Ectodermal cell (in vitro differentiated cells): ENCODE results near the gene PIGX.

Experiments used
- H3K27ac ChIP-seq: 2 replicates; pipeline ENCODE4 v1.7.0; 2013; ENCODE audit warnings: mild to moderate bottlenecking, low read depth, low read length; ENCODE audit not compliant: insufficient read depth, poor library complexity, severe bottlenecking
- H3K27me3 ChIP-seq: 2 replicates; pipeline ENCODE4 v1.7.0; 2013; ENCODE audit warnings: mild to moderate bottlenecking, low read length; ENCODE audit not compliant: insufficient read depth, control insufficient read depth, poor library complexity, severe bottlenecking
- H3K36me3 ChIP-seq: one replicate; pipeline ENCODE4 v1.7.0; 2013; ENCODE audit warnings: low read length; ENCODE audit not compliant: control insufficient read depth, insufficient read depth
- H3K4me1 ChIP-seq: one replicate; pipeline ENCODE4 v1.7.0; 2013; ENCODE audit warnings: low read length; ENCODE audit not compliant: control insufficient read depth, insufficient read depth
- H3K4me3 ChIP-seq: 2 replicates; pipeline ENCODE4 v1.7.0; 2013; ENCODE audit warnings: low read depth, low read length, control low read depth; ENCODE audit not compliant: insufficient read depth
- H3K9me3 ChIP-seq: 2 replicates; pipeline ENCODE4 v1.7.0; 2013; ENCODE audit warnings: mild to moderate bottlenecking, low read length, moderate library complexity; ENCODE audit not compliant: control insufficient read depth
- WGBS, 2 experiments: methylation state at CpG; one replicate each; pipeline ENCODE4 v1.1.7; 2013; ENCODE audit warnings: missing lambda C conversion rate in 2 of 2; 5-methylcytosine and 5-hydroxymethylcytosine counted together

PIGX gene

GRCh38 chr3:196757876-196758739 is 45.9 kb downstream of the PIGX start:
- Histone ChIP-seq H3K4me3 (no peak overlapping the region), H3K9me3 (no peaks in the 10 kb centered on the region), H3K36me3 (peaks cover 15% of the 10 kb centered on the region), H3K27ac (no peak overlapping the region), H3K4me1 (no peaks in the 10 kb centered on the region), H3K27me3 (no peaks in the 10 kb centered on the region)
- 89 to 91% methylated on average over 9 of the region's 9 CpGs for whole genome bisulfite sequencing, 2 experiments

- 92 to 93% methylated on average over 7 of the region's 7 CpGs for WGBS, 2 experiments
- Histone ChIP-seq H3K36me3 (peaks cover 4% of the 10 kb centered on the region), H3K27ac (no peak overlapping the region), H3K4me3 (no peak overlapping the region), H3K9me3 (no peaks in the 10 kb centered on the region), H3K4me1 (no peaks in the 10 kb centered on the region), H3K27me3 (no peaks in the 10 kb centered on the region)
Measured at GRCh38 chr3:196763179-196763578, 51.0 kb downstream of the PIGX start.

GRCh38 chr3:196765454-196765853 is 53.3 kb downstream of the PIGX start:
- H3K27ac ChIP-seq = no peak overlapping the region
- H3K4me1 ChIP-seq = no peaks in the 10 kb centered on the region
- no peaks in the 10 kb centered on the region for H3K9me3 ChIP-seq
- no peaks in the 10 kb centered on the region for H3K27me3 ChIP-seq
- H3K4me3 ChIP-seq = no peak overlapping the region
- peaks cover 4% of the 10 kb centered on the region for H3K36me3 ChIP-seq

- Histone ChIP-seq H3K9me3 (no peaks in the 10 kb centered on the region), H3K4me3 (no peak overlapping the region), H3K4me1 (peaks cover 5% of the 10 kb centered on the region), H3K27ac (no peak overlapping the region), H3K27me3 (no peaks in the 10 kb centered on the region), H3K36me3 (peaks cover 4% of the 10 kb centered on the region)
- 60% methylated on average over 1 of the region's 1 CpG; no CpG with 5 or more reads in 1 of the 2 experiments for WGBS, 2 experiments
Measured at GRCh38 chr3:196771067-196771466, 58.9 kb downstream of the PIGX start.

- H3K27ac ChIP-seq = no peak overlapping the region
- no peaks in the 10 kb centered on the region for H3K27me3 ChIP-seq
- H3K9me3 ChIP-seq = no peaks in the 10 kb centered on the region
- WGBS, 2 experiments = 83 to 93% methylated on average over 4 of the region's 4 CpGs
- H3K4me1 ChIP-seq = peaks cover 5% of the 10 kb centered on the region
- H3K4me3 ChIP-seq = no peak overlapping the region
- peaks cover 4% of the 10 kb centered on the region for H3K36me3 ChIP-seq
Measured at GRCh38 chr3:196772102-196772501, 59.9 kb downstream of the PIGX start.

- no peaks in the 10 kb centered on the region for H3K27me3 ChIP-seq
- no peak overlapping the region for H3K4me3 ChIP-seq
- H3K27ac ChIP-seq = no peak overlapping the region
- no peaks in the 10 kb centered on the region for H3K9me3 ChIP-seq
- H3K36me3 ChIP-seq = peaks cover 4% of the 10 kb centered on the region
- WGBS, 2 experiments = 95 to 98% methylated on average over 5 of the region's 6 CpGs
- H3K4me1 ChIP-seq = peaks cover 5% of the 10 kb centered on the region
Measured at GRCh38 chr3:196772897-196773296, 60.7 kb downstream of the PIGX start.

- Histone ChIP-seq H3K27ac (no peak overlapping the region), H3K4me3 (no peak overlapping the region)
Measured at GRCh38 chr3:196774191-196774820, 62.1 kb downstream of the PIGX start.

GRCh38 chr3:196774848-196775422 is 62.8 kb downstream of the PIGX start:
- WGBS, 2 experiments = 96 to 99% methylated on average over 6 of the region's 6 CpGs
- Histone ChIP-seq H3K36me3 (peaks cover 4% of the 10 kb centered on the region), H3K4me3 (no peak overlapping the region), H3K27me3 (no peaks in the 10 kb centered on the region), H3K27ac (no peak overlapping the region), H3K4me1 (peaks cover 5% of the 10 kb centered on the region), H3K9me3 (peaks cover under 1% of the 10 kb centered on the region)

More at GRCh38 chr3:196774191-196774820, 62.1 kb downstream of the PIGX start:
- no peaks in the 10 kb centered on the region for H3K27me3 ChIP-seq
- no peaks in the 10 kb centered on the region for H3K9me3 ChIP-seq
- 91 to 95% methylated on average over 5 of the region's 5 CpGs for WGBS, 2 experiments
- no peaks in the 10 kb centered on the region for H3K36me3 ChIP-seq
- peaks cover 5% of the 10 kb centered on the region for H3K4me1 ChIP-seq

- H3K27me3 ChIP-seq = no peaks in the 10 kb centered on the region
- WGBS, 2 experiments = 94 to 96% methylated on average over 8 to 9 of the region's 9 CpGs
Measured at GRCh38 chr3:196775938-196776337, 63.8 kb downstream of the PIGX start.

GRCh38 chr3:196777836-196778235 is 65.7 kb downstream of the PIGX start:
- Histone ChIP-seq H3K27me3 (no peaks in the 10 kb centered on the region), H3K4me3 (no peak overlapping the region), H3K4me1 (no peaks in the 10 kb centered on the region), H3K27ac (no peak overlapping the region), H3K36me3 (peaks cover 11% of the 10 kb centered on the region), H3K9me3 (peaks cover 2% of the 10 kb centered on the region)
- 95 to 97% methylated on average over 8 of the region's 8 CpGs for WGBS, 2 experiments

More at GRCh38 chr3:196775938-196776337, 63.8 kb downstream of the PIGX start:
- peaks cover 5% of the 10 kb centered on the region for H3K36me3 ChIP-seq
- peaks cover 5% of the 10 kb centered on the region for H3K4me1 ChIP-seq
- H3K9me3 ChIP-seq = peaks cover 2% of the 10 kb centered on the region
- no peak overlapping the region for H3K27ac ChIP-seq
- no peak overlapping the region for H3K4me3 ChIP-seq
